H9 (cell line): ENCODE results near the gene ST6GALNAC5. TPM values are rescaled to one million over a fixed set of nuclear protein-coding genes. Genes with fewer than 3 reads are reported as not detected.

Experiments used
- DNase-seq: peaks from one replicate; pipeline ENCODE4 v3.0.0-alpha.2; 2017
- H2AFZ ChIP-seq: one replicate; pipeline ENCODE4 v1.6.1; 2013; ENCODE audit warnings: mild to moderate bottlenecking, low read length, control low read depth, moderate library complexity
- H2AK5ac ChIP-seq: 2 replicates; pipeline ENCODE4 v1.6.1; 2013; ENCODE audit warnings: low read length, control low read depth, mixed read lengths; ENCODE audit not compliant: insufficient read length
- H2BK120ac ChIP-seq: one replicate; pipeline ENCODE4 v1.6.1; 2013; ENCODE audit warnings: low read depth, mild to moderate bottlenecking, low read length, control low read depth, inconsistent platforms; ENCODE audit not compliant: poor library complexity, severe bottlenecking
- H2BK12ac ChIP-seq: 2 replicates; pipeline ENCODE4 v1.6.1; 2013; ENCODE audit warnings: low read length, control low read depth, mixed read lengths, low read depth; ENCODE audit not compliant: insufficient read length
- H2BK15ac ChIP-seq: 2 replicates; pipeline ENCODE4 v1.6.1; 2013; ENCODE audit warnings: low read depth, low read length, control low read depth
- H2BK20ac ChIP-seq: one replicate; pipeline ENCODE4 v1.6.1; 2013; ENCODE audit warnings: low read depth, mild to moderate bottlenecking, low read length, control low read depth, inconsistent platforms; ENCODE audit not compliant: poor library complexity, severe bottlenecking
- H2BK5ac ChIP-seq: 2 replicates; pipeline ENCODE4 v1.6.1; 2013; ENCODE audit warnings: low read length, control low read depth, mixed read lengths; ENCODE audit not compliant: insufficient read length
- H3K14ac ChIP-seq: 2 replicates; pipeline ENCODE4 v1.6.1; 2013; ENCODE audit warnings: low read length, control low read depth; ENCODE audit not compliant: insufficient read depth
- H3K18ac ChIP-seq: 2 replicates; pipeline ENCODE4 v1.6.1; 2013; ENCODE audit warnings: low read depth, mild to moderate bottlenecking, mixed read lengths, low read length, control low read depth; ENCODE audit not compliant: insufficient read length
- H3K23ac ChIP-seq: 2 replicates; pipeline ENCODE4 v1.6.1; 2013; ENCODE audit warnings: low read length, control low read depth, mixed read lengths, low read depth; ENCODE audit not compliant: insufficient read length
- H3K23me2 ChIP-seq: 2 replicates; pipeline ENCODE4 v1.6.1; 2013; ENCODE audit warnings: low read depth, mild to moderate bottlenecking, mixed read lengths, low read length, control low read depth; ENCODE audit not compliant: insufficient read length, poor library complexity, severe bottlenecking
- H3K27ac ChIP-seq: 2 replicates; pipeline ENCODE4 v1.5.1; 2013; ENCODE audit warnings: low read length, control low read depth, mixed read lengths, low read depth; ENCODE audit not compliant: insufficient read length
- H3K27me3 ChIP-seq: 2 replicates; pipeline ENCODE4 v1.6.1; 2013; ENCODE audit warnings: low read length, control low read depth, inconsistent platforms; ENCODE audit not compliant: insufficient read depth
- H3K4ac ChIP-seq: 2 replicates; pipeline ENCODE4 v1.6.1; 2013; ENCODE audit warnings: low read depth, mild to moderate bottlenecking, control low read depth, inconsistent platforms, low read length, moderate library complexity
- H3K4me1 ChIP-seq: 2 replicates; pipeline ENCODE4 v1.6.1; 2013; ENCODE audit warnings: low read length, control low read depth, inconsistent platforms; ENCODE audit not compliant: insufficient read depth
- H3K4me2 ChIP-seq: 2 replicates; pipeline ENCODE4 v1.6.1; 2013; ENCODE audit warnings: low read length, control low read depth, mixed read lengths; ENCODE audit not compliant: insufficient read length, insufficient read depth
- H3K56ac ChIP-seq: 2 replicates; pipeline ENCODE4 v1.6.1; 2013; ENCODE audit warnings: low read depth, mild to moderate bottlenecking, mixed read lengths, low read length, control low read depth; ENCODE audit not compliant: insufficient read length
- H3K79me1 ChIP-seq: 2 replicates; pipeline ENCODE4 v1.6.1; 2013; ENCODE audit warnings: low read depth, mild to moderate bottlenecking, moderate library complexity, low read length, control low read depth, inconsistent platforms; ENCODE audit not compliant: insufficient read depth, poor library complexity, severe bottlenecking
- H3K79me2 ChIP-seq: 2 replicates; pipeline ENCODE4 v1.6.1; 2013; ENCODE audit warnings: low read length, control low read depth, inconsistent platforms; ENCODE audit not compliant: insufficient read depth
- H3K9ac ChIP-seq: 2 replicates; pipeline ENCODE4 v1.6.1; 2013; ENCODE audit warnings: low read length, control low read depth, mixed read lengths; ENCODE audit not compliant: insufficient read length; ENCODE audit errors: extremely low read depth
- H3K9me3 ChIP-seq: one replicate; pipeline ENCODE4 v1.6.1; 2013; ENCODE audit warnings: low read depth, low read length, inconsistent platforms; ENCODE audit not compliant: control insufficient read depth
- H3T11ph ChIP-seq: one replicate; pipeline ENCODE4 v1.6.1; 2013; ENCODE audit warnings: mild to moderate bottlenecking, low read length, control low read depth, inconsistent platforms
- H4K20me1 ChIP-seq: one replicate; pipeline ENCODE4 v1.6.1; 2013; ENCODE audit not compliant: control insufficient read depth, insufficient read length, insufficient read depth
- H4K5ac ChIP-seq: 2 replicates; pipeline ENCODE4 v1.6.1; 2013; ENCODE audit warnings: low read depth, mild to moderate bottlenecking, mixed read lengths, low read length, control low read depth; ENCODE audit not compliant: insufficient read length
- H4K8ac ChIP-seq: replicated peaks from 2 replicates; pipeline ENCODE4 v1.6.1; 2013; ENCODE audit warnings: low read length, control low read depth, mixed read lengths, low read depth; ENCODE audit not compliant: insufficient read length
- H4K91ac ChIP-seq: 2 replicates; pipeline ENCODE4 v1.6.1; 2013; ENCODE audit warnings: low read depth, mild to moderate bottlenecking, moderate library complexity, mixed read lengths, low read length, control low read depth; ENCODE audit not compliant: insufficient read length
- H3K27ac Mint-ChIP-seq, 3 experiments: 2 replicates in 2 of 3; 3 replicates in 1 of 3; pipeline ENCODE4 v1.8.0; 2020 to 2021; ENCODE audit warnings: mixed read lengths in 3 of 3, mild to moderate bottlenecking in 1 of 3, moderate library complexity in 1 of 3
- H3K27me3 Mint-ChIP-seq: 2 replicates; pipeline ENCODE4 v1.8.0; 2021; ENCODE audit warnings: low read depth, mild to moderate bottlenecking, moderate library complexity, mixed read lengths
- H3K36me3 Mint-ChIP-seq, 3 experiments: 2 replicates in 2 of 3; 3 replicates in 1 of 3; pipeline ENCODE4 v1.8.0; 2020 to 2021; ENCODE audit warnings: low read depth in 3 of 3, mixed read lengths in 3 of 3; ENCODE audit not compliant: insufficient read depth in 1 of 3
- H3K4me1 Mint-ChIP-seq, 2 experiments: 2 replicates each; pipeline ENCODE4 v1.8.0; 2020; ENCODE audit warnings: mixed read lengths in 2 of 2
- H3K4me3 Mint-ChIP-seq, 2 experiments: 2 replicates in 1 of 2; 3 replicates in 1 of 2; pipeline ENCODE4 v1.8.0; 2020 to 2021; ENCODE audit warnings: mild to moderate bottlenecking in 2 of 2, mixed read lengths in 2 of 2, moderate library complexity in 1 of 2
- H3K9me3 Mint-ChIP-seq, 2 experiments: 2 replicates in 1 of 2; 3 replicates in 1 of 2; pipeline ENCODE4 v1.8.0; 2020; ENCODE audit warnings: mild to moderate bottlenecking in 2 of 2, mixed read lengths in 2 of 2, moderate library complexity in 1 of 2
- WGBS: extraction: QIAGEN DNeasy Blood & Tissue Kit; methylation state at CpG from one replicate; pipeline ENCODE4 v1.1.7; 2013; ENCODE audit warnings: missing lambda C conversion rate, low lambda C conversion rate, mixed read lengths; ENCODE audit not compliant: insufficient read length; ENCODE audit errors: extremely low coverage; 5-methylcytosine and 5-hydroxymethylcytosine counted together
- total RNA-seq: library from RNA; stranded (reverse); gene quantifications from 2 replicates; pipeline ENCODE4 v1.2.1, GENCODE V29; 2021
- TF ChIP-seq, protein P1 (sequence below): fragments of 200-600 bp; sonication (generic); conservative IDR thresholded peaks from 3 replicates; pipeline ENCODE4 v1.8.0; 2021; ENCODE audit warnings: antibody characterized with exemption, mild to moderate bottlenecking

The ST6GALNAC5 gene
- total RNA-seq, 1 experiment from 2014 or later = 3.3 TPM

DNA sequence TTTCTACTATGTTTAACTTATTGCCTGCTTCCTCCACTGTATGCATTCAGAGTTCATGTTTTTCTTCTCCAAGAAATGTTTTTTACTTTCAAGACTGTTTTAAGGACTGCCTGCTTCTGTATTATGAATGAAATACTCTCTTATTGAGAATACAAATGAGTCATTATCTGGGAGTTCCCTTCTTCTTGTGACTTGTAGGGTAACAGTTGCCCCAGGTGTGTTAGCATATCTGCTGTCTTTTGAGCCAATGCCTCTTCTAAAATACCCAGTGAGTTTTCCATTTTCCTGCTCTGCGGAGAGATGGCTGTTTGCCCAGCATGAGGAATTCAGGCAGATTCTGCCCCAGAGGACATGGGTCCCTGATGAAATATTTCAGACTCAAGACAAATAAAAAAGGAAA is 34.1 kb upstream of the ST6GALNAC5 start:
- no peak overlapping the region for H3K56ac ChIP-seq
- no peak overlapping the region for H4K8ac ChIP-seq
- no peak overlapping the region for H3T11ph ChIP-seq
- DNase-seq = no peak
- no peak overlapping the region for H3K4ac ChIP-seq
- no peak overlapping the region for H2BK20ac ChIP-seq
- no CpG with 5 or more reads among the region's 1 CpG for WGBS
- H3K9ac ChIP-seq = no peak overlapping the region
- H4K91ac ChIP-seq = no peak overlapping the region
- no peaks in the 10 kb centered on the region for H3K79me2 ChIP-seq
- no peaks in the 10 kb centered on the region for H3K27me3 ChIP-seq
- Mint-ChIP-seq H3K27ac (no peak overlapping the region), H3K36me3 (no peaks in the 10 kb centered on the region), H3K4me1 (no peaks in the 10 kb centered on the region; a peak in 1 of 4 replicates), H3K9me3 (no peaks in the 10 kb centered on the region; a peak in 1 of 5 replicates), H3K27me3 (no peaks in the 10 kb centered on the region), H3K4me3 (no peak overlapping the region)
- H2BK120ac ChIP-seq = no peak overlapping the region
- H3K23me2 ChIP-seq = no peaks in the 10 kb centered on the region
- no peak overlapping the region for H2BK5ac ChIP-seq
- H3K23ac ChIP-seq = no peak overlapping the region
- no peak overlapping the region for H2BK15ac ChIP-seq
- no peaks in the 10 kb centered on the region for H3K4me1 ChIP-seq
- no peak overlapping the region for H3K18ac ChIP-seq
- no peaks in the 10 kb centered on the region for H3K79me1 ChIP-seq
- TF ChIP-seq, protein P1, sequence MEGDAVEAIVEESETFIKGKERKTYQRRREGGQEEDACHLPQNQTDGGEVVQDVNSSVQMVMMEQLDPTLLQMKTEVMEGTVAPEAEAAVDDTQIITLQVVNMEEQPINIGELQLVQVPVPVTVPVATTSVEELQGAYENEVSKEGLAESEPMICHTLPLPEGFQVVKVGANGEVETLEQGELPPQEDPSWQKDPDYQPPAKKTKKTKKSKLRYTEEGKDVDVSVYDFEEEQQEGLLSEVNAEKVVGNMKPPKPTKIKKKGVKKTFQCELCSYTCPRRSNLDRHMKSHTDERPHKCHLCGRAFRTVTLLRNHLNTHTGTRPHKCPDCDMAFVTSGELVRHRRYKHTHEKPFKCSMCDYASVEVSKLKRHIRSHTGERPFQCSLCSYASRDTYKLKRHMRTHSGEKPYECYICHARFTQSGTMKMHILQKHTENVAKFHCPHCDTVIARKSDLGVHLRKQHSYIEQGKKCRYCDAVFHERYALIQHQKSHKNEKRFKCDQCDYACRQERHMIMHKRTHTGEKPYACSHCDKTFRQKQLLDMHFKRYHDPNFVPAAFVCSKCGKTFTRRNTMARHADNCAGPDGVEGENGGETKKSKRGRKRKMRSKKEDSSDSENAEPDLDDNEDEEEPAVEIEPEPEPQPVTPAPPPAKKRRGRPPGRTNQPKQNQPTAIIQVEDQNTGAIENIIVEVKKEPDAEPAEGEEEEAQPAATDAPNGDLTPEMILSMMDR = no peak
- H3K9me3 ChIP-seq = no peaks in the 10 kb centered on the region
- H4K20me1 ChIP-seq = no peaks in the 10 kb centered on the region
- no peak overlapping the region for H2AK5ac ChIP-seq
- no peak overlapping the region for H2BK12ac ChIP-seq
- no peak overlapping the region for H3K4me2 ChIP-seq
- H2AFZ ChIP-seq = no peak overlapping the region
- no peak overlapping the region for H4K5ac ChIP-seq
- H3K27ac ChIP-seq = no peak overlapping the region
- H3K14ac ChIP-seq = no peak overlapping the region
